HT-29 (cell line): ENCODE measurements around the gene BEX1. TPM values are rescaled to one million over a fixed set of nuclear protein-coding genes. Genes with fewer than 3 reads are reported as not detected.
"Not testable (repeated sequence)": the region's sequence is repeated elsewhere in the genome, so short reads cannot be mapped to it uniquely, and the experiment has no call there.

Source experiments
- DNase-seq: peaks from one replicate; pipeline ENCODE4 v3.0.0-alpha.2; 2015; ENCODE audit warnings: low spot score
- total RNA-seq: library from RNA; depleted of rRNA; stranded (reverse); fragments of >200 nt; shearing (Covaris generic); gene quantifications from 2 replicates; pipeline ENCODE4 v1.2.3, GENCODE V29; 2014; rRNA removed

Gene BEX1
- total RNA-seq, result not detected in 2 replicates

GRCh38 chrX:103063918-103064434 lies at the start of gene BEX1:
Gene BEX1 (minus strand): TSS chrX:103064171. CDS start chrX:103063274, 897 bp downstream.
- DNase-seq, result no peak

GRCh38 chrX:103109497-103109896 lies 45.5 kb upstream of the BEX1 start:
- not testable (repeated sequence) for DNase-seq

- DNase-seq, result no peak
Measured at GRCh38 chrX:103107836-103108235, 43.9 kb upstream of the BEX1 start.

GRCh38 chrX:103107227-103107737 lies 43.3 kb upstream of the BEX1 start:
- DNase-seq, result not testable (repeated sequence)

GRCh38 chrX:103104370-103104769 lies 40.4 kb upstream of the BEX1 start:
- not testable (repeated sequence) for DNase-seq

GRCh38 chrX:103103866-103104265 lies 39.9 kb upstream of the BEX1 start:
- DNase-seq, result not testable (repeated sequence)

GRCh38 chrX:103101299-103102042 lies 37.5 kb upstream of the BEX1 start:
- DNase-seq, result no peak

GRCh38 chrX:103100484-103100883 lies 36.5 kb upstream of the BEX1 start:
- no peak for DNase-seq

GRCh38 chrX:103099691-103100090 lies 35.7 kb upstream of the BEX1 start:
- DNase-seq, result no peak

GRCh38 chrX:103098488-103098887 lies 34.5 kb upstream of the BEX1 start:
- DNase-seq, result no peak

GRCh38 chrX:103092942-103093341 lies 29.0 kb upstream of the BEX1 start, which contains the start of gene NXF3:
Gene NXF3 (minus strand): TSS chrX:103093143. CDS start chrX:103093023, 120 bp downstream.
- DNase-seq, result no peak

GRCh38 chrX:103081051-103081450 lies 17.1 kb upstream of the BEX1 start:
- DNase-seq, result no peak

- no peak for DNase-seq
Measured at GRCh38 chrX:103073467-103073866, 9.5 kb upstream of the BEX1 start.

- no peak for DNase-seq
Measured at GRCh38 chrX:103066606-103067005, 2.6 kb upstream of the BEX1 start.

GRCh38 chrX:103063191-103063845 lies 653 bp downstream of the BEX1 start:
- no peak for DNase-seq

- no peak for DNase-seq
Measured at GRCh38 chrX:103061486-103061885, 2.5 kb downstream of the BEX1 start.

GRCh38 chrX:103056902-103057301 lies 7.1 kb downstream of the BEX1 start:
- no peak for DNase-seq

GRCh38 chrX:103052625-103053024 lies 11.3 kb downstream of the BEX1 start:
- no peak for DNase-seq

- no peak for DNase-seq
Measured at GRCh38 chrX:103051260-103051789, 12.6 kb downstream of the BEX1 start.

- DNase-seq, result not testable (repeated sequence)
Measured at GRCh38 chrX:103033371-103033770, 30.6 kb downstream of the BEX1 start.

- no peak for DNase-seq
Measured at GRCh38 chrX:103017542-103017941, 46.4 kb downstream of the BEX1 start.

- no peak for DNase-seq
Measured at GRCh38 chrX:103012945-103013344, 51.0 kb downstream of the BEX1 start.
